Adrenal gland (tissue), 5 donors: ENCODE data around the gene INS.

Experiments
- POLR2A ChIP-seq, 2 donors: fragments of 450-650 bp; IDR thresholded peaks; one replicate each; pipeline ENCODE4 v1.6.1; 2017; ENCODE audit warnings: antibody characterized with exemption in 2 of 2, mild to moderate bottlenecking in 2 of 2, moderate library complexity in 1 of 2
- TF ChIP-seq, protein P1 (sequence below), 6 experiments: fragments of 450-650 bp in 4 of 6; fragments of 200-600 bp in 2 of 6; sonication (generic) in 1 of 6; IDR thresholded peaks; 1 replicate in 5 of 6; 2 replicates in 1 of 6; pipeline versions ENCODE4 v1.5.1 to v1.8.0; 2016 to 2021; ENCODE audit warnings: antibody characterized with exemption in 6 of 6, mild to moderate bottlenecking in 2 of 6, moderate library complexity in 1 of 6
- donor health status: DM: no; HTN: no; CAD: no.

DNA sequence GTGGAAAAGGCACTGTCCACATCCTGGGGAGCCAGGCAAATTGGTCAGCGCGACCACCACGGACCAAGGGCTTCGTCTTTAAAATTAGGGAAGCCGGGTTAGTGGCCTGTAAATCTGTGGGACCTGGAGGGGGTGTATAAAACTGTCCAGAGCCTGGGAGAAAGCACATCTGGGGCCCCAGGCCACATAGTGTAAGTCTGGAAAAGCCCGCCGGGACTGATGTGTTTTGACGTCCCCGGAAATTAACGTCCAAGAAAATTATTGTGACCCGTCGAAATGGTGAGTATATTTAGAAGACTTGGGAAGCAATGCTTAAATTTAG, 17.6 kb downstream of the INS start:
- TF ChIP-seq, protein P1, sequence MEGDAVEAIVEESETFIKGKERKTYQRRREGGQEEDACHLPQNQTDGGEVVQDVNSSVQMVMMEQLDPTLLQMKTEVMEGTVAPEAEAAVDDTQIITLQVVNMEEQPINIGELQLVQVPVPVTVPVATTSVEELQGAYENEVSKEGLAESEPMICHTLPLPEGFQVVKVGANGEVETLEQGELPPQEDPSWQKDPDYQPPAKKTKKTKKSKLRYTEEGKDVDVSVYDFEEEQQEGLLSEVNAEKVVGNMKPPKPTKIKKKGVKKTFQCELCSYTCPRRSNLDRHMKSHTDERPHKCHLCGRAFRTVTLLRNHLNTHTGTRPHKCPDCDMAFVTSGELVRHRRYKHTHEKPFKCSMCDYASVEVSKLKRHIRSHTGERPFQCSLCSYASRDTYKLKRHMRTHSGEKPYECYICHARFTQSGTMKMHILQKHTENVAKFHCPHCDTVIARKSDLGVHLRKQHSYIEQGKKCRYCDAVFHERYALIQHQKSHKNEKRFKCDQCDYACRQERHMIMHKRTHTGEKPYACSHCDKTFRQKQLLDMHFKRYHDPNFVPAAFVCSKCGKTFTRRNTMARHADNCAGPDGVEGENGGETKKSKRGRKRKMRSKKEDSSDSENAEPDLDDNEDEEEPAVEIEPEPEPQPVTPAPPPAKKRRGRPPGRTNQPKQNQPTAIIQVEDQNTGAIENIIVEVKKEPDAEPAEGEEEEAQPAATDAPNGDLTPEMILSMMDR (IDR thresholded peaks at IDR 0.05): no peak
- TF ChIP-seq POLR2A (IDR thresholded peaks at IDR 0.05): no peak
